ENCODE data around the gene ANXA6. TPM values are rescaled to one million over a fixed set of nuclear protein-coding genes. Genes with fewer than 3 reads are reported as not detected.

ANXA6 gene
- total and polyA plus RNA-seq, 2 experiments from 2014 or later = 122 to 152 TPM

DNA sequence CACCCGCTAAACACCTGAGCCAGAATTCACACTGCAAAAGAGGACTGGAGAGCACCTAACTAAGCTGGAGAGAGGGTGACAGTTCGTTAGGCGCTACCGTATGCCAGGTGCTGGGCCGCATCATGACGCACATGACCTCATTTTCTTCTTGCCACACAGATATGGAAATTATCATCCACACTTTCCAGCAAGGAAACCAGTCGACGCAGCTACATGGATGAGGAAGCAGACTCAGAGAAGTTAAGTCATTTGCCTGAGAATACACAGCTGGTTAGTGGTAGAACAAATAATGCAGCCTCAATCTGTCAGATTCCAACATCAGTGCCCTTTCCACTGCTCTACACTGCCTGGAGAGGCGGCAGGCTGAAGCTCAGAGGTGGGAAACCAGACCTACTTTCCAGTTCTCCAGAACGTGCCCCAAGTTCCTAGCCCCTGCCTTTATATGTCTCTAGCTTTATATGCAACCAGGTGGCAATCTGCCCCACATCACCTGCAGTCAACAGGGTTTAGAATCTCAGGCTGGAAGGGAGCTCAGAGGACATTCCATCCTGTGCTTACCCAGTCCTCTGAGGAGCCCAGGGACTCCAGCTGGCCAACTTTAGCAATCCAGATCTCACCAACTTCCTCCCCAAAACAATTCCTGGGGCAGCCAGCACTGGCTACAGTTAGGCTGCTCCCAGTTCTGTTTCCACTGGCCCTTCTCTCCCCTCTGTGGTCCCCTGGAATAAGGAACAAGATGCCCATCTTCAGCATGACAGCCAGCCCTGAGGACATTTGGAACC is 85.5 kb downstream of the ANXA6 start:
- Histone ChIP-seq H3K4me1 (ENCODE audit: insufficient read depth) (peaks cover 8% of the 10 kb centered on the region), H3K4me2 (no peak overlapping the region), H3K79me2 (peaks cover 100% of the 10 kb centered on the region), H3K9me3 (ENCODE audit: low read depth) (no peaks in the 10 kb centered on the region), H2AFZ (no peak overlapping the region), H3K27me3 (no peaks in the 10 kb centered on the region), H3K27ac (peak overlapping the region; percentile 82), H3K9me2 (replicated peaks; ENCODE audit: insufficient read depth) (no peaks in the 10 kb centered on the region), H4K20me1 (ENCODE audit: insufficient read depth, poor library complexity, severe bottlenecking) (peaks cover 52% of the 10 kb centered on the region), H3K4me3 (no peak overlapping the region), H3K36me3 (replicated peaks; ENCODE audit: insufficient read depth, low read depth) (no peaks in the 10 kb centered on the region)
- DNase-seq (ENCODE audit: low spot score) = no peak
- WGBS (ENCODE audit: low lambda C conversion rate, missing lambda C conversion rate) = 93% methylated on average over 10 of the region's 10 CpGs
- TF ChIP-seq, protein P1, sequence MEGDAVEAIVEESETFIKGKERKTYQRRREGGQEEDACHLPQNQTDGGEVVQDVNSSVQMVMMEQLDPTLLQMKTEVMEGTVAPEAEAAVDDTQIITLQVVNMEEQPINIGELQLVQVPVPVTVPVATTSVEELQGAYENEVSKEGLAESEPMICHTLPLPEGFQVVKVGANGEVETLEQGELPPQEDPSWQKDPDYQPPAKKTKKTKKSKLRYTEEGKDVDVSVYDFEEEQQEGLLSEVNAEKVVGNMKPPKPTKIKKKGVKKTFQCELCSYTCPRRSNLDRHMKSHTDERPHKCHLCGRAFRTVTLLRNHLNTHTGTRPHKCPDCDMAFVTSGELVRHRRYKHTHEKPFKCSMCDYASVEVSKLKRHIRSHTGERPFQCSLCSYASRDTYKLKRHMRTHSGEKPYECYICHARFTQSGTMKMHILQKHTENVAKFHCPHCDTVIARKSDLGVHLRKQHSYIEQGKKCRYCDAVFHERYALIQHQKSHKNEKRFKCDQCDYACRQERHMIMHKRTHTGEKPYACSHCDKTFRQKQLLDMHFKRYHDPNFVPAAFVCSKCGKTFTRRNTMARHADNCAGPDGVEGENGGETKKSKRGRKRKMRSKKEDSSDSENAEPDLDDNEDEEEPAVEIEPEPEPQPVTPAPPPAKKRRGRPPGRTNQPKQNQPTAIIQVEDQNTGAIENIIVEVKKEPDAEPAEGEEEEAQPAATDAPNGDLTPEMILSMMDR (IDR thresholded peaks at IDR 0.05; ENCODE audit: poor library complexity) = no peak

DNA sequence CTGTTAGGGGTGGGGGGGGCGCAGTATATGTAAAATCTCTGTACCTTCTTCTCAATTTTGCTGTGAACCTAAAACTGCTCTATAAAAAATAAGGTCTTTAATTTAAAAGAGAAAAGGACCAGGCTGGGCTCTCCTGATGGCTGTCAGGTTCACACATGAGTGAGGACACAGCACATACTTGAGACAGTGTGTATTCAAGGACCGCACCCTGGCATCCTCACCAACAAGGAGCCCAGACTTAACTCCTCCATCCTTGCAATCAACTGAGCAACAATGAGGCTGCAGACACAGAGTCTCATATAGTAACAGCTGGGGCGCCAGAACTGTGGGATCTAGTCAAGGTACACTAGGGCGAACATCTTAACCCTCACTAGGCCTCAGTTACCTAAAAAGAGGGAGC is 86.6 kb downstream of the ANXA6 start:
- H4K20me1 ChIP-seq (ENCODE audit: insufficient read depth, poor library complexity, severe bottlenecking) = peaks cover 54% of the 10 kb centered on the region
- peaks cover 8% of the 10 kb centered on the region for H3K4me1 ChIP-seq (ENCODE audit: insufficient read depth)
- DNase-seq (ENCODE audit: low spot score) = no peak
- H3K79me2 ChIP-seq = peaks cover 100% of the 10 kb centered on the region
- no peaks in the 10 kb centered on the region for H3K36me3 ChIP-seq (replicated peaks; ENCODE audit: insufficient read depth, low read depth)
- no peaks in the 10 kb centered on the region for H3K9me2 ChIP-seq (replicated peaks; ENCODE audit: insufficient read depth)
- TF ChIP-seq, protein P1 (IDR thresholded peaks at IDR 0.05; ENCODE audit: poor library complexity) = no peak
- H3K4me2 ChIP-seq = no peak overlapping the region
- no peak overlapping the region for H3K4me3 ChIP-seq
- WGBS (ENCODE audit: low lambda C conversion rate, missing lambda C conversion rate) = 99% methylated on average over 4 of the region's 4 CpGs
- H2AFZ ChIP-seq = no peak overlapping the region
- H3K27me3 ChIP-seq = no peaks in the 10 kb centered on the region
- H3K27ac ChIP-seq = no peak overlapping the region
- H3K9me3 ChIP-seq (ENCODE audit: low read depth) = no peaks in the 10 kb centered on the region

DNA sequence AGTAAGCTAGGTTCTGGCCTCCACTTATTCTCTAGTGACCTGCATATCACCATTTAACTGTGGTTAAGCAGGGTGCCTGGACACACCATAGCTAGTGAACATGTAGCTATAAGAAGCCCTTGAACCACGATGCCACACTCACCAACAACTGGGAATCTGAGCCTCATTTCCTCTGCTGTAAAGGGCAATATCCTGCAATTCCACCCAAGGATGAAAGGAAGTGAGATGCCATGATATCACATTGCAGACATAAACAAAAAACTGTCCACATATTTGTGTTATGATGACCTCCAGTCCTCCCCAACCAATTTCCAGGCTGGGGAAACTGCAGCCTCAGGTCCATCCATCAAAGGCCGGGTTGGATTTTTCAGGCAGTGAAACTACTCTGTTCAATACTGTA is 87.1 kb downstream of the ANXA6 start:
- H3K36me3 ChIP-seq (replicated peaks; ENCODE audit: insufficient read depth, low read depth) = no peaks in the 10 kb centered on the region
- no peak overlapping the region for H3K4me3 ChIP-seq
- 73% methylated on average over 2 of the region's 2 CpGs for WGBS (ENCODE audit: low lambda C conversion rate, missing lambda C conversion rate)
- no peaks in the 10 kb centered on the region for H3K9me2 ChIP-seq (replicated peaks; ENCODE audit: insufficient read depth)
- H3K9me3 ChIP-seq (ENCODE audit: low read depth) = no peaks in the 10 kb centered on the region
- DNase-seq (ENCODE audit: low spot score) = no peak
- H3K4me2 ChIP-seq = no peak overlapping the region
- H2AFZ ChIP-seq = no peak overlapping the region
- H4K20me1 ChIP-seq (ENCODE audit: insufficient read depth, poor library complexity, severe bottlenecking) = peaks cover 56% of the 10 kb centered on the region
- no peak for TF ChIP-seq EZH2 (IDR thresholded peaks at IDR 0.05; ENCODE audit: borderline replicate concordance)
- no peak for TF ChIP-seq EZH2phosphoT487 (IDR thresholded peaks at IDR 0.05; ENCODE audit: low read depth, severe bottlenecking, unreplicated experiment)
- TF ChIP-seq, protein P1 (IDR thresholded peaks at IDR 0.05; ENCODE audit: poor library complexity) = no peak
- H3K4me1 ChIP-seq (ENCODE audit: insufficient read depth) = peaks cover 2% of the 10 kb centered on the region
- H3K27me3 ChIP-seq = no peaks in the 10 kb centered on the region
- peaks cover 100% of the 10 kb centered on the region for H3K79me2 ChIP-seq
- no peak overlapping the region for H3K27ac ChIP-seq
